ENCODE data around the gene STAB1.

Gene STAB1

DNA sequence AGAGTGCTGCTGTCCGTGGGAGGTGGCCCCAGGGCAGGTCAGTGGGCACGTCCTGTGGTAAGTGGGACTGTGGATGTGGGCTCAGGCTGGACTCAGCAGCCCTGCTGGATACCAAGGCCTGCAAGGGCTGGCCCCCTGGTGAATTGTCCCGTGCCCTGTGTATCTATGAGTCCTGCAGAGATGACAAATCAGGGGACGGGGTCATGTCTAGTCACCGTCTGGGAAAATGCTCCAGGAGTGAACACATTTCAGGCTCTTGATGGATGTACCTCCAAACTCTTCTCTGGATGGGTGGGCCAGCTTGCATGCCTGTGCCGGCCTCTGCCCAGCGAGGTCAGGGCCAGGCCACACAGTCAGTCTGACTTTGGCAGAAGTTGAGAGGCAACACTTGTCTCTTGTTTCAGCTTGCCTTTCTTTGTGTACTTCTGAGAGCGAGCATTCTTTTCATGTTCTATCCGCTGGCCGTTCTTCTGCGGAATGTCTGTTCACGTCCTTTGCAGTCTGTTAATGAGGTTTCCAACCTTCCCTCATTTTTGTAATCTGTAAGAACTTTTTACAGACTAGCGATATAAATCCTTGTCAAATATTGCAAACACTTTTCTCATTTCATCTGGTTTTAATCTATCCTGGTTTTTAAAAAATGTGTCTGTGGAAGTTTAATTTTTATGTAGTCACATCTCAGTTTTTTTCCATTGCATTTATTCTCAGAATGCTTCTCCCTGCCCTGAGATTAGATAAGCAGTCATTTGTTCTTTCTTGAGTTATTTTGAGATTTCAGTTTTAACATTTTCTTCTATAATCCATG lies 11.4 kb upstream of the STAB1 start:
- DNase-seq (ENCODE audit: low spot score): no peak

DNA sequence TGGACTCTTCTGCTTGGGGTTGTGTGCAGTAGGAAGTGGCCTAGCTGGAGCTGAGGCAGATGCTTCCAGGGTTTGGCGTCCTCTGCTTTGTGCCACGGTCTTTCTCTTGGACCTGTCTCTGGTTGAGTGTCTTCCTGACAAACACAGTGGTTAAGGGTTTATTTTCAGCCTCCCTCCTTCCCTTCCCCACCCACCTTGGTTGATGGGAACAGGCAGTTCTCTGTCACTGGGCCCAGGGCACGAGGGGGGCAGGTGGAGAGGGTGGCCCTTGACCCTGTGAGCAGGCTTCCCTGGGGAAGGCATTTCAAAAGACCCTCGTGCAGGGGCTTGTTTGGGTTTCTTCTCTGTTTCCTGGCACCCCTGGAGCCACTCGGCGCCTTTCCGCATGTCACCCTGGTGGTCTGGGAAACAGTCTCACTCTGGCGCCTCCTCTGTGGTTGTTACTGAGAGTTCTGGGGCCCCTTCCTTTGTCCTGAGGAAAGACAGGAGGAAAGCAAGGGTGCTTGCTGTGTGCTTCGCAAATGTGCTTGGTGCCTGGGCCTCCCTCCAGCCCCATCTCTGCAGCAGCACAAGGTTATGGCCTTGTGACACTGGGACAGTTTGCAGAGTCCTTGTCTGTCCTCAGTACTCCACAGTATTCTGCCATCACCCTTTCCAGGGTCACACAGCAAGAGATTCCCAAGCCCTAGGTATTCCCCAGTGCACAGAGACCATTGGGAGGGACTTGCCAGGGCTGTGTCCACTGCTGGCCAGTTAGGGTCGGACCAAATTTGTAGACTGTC lies 10.3 kb upstream of the STAB1 start:
- no peak for DNase-seq (ENCODE audit: low spot score)

DNA sequence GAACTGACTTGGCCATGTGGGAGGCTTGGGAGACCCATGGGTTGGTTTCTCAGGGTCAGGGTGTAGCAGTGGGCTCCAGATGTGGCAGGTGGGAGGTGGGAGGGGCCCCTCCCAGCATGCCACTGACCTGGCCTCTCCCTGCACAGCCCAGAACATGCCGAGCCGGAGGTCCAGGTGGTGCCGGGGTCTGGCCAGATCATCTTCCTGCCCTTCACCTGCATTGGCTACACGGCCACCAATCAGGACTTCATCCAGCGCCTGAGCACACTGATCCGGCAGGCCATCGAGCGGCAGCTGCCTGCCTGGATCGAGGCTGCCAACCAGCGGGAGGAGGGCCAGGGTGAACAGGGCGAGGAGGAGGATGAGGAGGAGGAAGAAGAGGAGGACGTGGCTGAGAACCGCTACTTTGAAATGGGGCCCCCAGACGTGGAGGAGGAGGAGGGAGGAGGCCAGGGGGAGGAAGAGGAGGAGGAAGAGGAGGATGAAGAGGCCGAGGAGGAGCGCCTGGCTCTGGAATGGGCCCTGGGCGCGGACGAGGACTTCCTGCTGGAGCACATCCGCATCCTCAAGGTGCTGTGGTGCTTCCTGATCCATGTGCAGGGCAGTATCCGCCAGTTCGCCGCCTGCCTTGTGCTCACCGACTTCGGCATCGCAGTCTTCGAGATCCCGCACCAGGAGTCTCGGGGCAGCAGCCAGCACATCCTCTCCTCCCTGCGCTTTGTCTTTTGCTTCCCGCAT lies 7.9 kb upstream of the STAB1 start:
- no peak for DNase-seq (ENCODE audit: low spot score)

DNA sequence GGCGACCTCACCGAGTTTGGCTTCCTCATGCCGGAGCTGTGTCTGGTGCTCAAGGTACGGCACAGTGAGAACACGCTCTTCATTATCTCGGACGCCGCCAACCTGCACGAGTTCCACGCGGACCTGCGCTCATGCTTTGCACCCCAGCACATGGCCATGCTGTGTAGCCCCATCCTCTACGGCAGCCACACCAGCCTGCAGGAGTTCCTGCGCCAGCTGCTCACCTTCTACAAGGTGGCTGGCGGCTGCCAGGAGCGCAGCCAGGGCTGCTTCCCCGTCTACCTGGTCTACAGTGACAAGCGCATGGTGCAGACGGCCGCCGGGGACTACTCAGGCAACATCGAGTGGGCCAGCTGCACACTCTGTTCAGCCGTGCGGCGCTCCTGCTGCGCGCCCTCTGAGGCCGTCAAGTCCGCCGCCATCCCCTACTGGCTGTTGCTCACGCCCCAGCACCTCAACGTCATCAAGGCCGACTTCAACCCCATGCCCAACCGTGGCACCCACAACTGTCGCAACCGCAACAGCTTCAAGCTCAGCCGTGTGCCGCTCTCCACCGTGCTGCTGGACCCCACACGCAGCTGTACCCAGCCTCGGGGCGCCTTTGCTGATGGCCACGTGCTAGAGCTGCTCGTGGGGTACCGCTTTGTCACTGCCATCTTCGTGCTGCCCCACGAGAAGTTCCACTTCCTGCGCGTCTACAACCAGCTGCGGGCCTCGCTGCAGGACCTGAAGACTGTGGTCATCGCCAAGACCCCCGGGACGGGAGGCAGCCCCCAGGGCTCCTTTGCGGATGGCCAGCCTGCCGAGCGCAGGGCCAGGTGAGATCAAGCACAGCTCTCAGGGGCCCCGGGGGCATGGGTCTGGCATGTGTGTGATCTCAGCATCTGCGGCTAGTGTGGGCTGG lies 7.1 kb upstream of the STAB1 start:
- no peak for DNase-seq (ENCODE audit: low spot score)

DNA sequence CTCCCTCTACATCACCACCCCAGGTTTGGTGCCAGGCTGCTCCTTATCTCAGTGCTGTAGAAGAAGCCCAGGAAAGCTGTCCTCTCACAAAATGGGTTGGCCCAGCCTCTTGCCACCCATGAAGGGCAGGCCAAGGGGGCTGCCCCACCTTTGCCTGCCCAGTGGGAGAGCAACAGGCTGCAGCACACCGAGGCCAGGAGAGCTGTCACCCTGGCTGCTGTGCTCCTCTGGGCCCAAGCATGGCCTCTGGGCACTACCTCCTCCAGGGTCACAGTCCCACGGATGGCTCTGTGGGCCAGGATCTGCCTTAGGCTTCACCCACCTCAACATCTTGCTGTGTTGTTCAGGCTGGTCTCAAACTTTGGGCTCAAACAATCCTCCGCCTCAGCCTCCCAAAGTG lies 6.4 kb upstream of the STAB1 start:
- DNase-seq (ENCODE audit: low spot score): no peak

DNA sequence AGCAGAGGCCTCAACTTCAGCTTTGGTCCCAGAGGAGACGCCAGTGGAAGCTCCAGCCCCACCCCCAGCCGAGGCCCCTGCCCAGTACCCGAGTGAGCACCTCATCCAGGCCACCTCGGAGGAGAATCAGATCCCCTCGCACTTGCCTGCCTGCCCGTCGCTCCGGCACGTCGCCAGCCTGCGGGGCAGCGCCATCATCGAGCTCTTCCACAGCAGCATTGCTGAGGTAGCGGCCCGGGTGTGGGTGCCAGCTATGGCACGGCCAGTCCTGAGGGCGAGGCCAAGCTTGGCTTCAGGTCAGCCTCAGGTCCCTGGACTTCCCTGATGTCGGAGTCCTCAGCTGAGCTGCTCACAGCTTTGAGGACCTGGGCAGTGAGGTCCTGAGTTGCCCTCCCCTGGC lies 5.7 kb upstream of the STAB1 start:
- DNase-seq (ENCODE audit: low spot score): no peak

DNA sequence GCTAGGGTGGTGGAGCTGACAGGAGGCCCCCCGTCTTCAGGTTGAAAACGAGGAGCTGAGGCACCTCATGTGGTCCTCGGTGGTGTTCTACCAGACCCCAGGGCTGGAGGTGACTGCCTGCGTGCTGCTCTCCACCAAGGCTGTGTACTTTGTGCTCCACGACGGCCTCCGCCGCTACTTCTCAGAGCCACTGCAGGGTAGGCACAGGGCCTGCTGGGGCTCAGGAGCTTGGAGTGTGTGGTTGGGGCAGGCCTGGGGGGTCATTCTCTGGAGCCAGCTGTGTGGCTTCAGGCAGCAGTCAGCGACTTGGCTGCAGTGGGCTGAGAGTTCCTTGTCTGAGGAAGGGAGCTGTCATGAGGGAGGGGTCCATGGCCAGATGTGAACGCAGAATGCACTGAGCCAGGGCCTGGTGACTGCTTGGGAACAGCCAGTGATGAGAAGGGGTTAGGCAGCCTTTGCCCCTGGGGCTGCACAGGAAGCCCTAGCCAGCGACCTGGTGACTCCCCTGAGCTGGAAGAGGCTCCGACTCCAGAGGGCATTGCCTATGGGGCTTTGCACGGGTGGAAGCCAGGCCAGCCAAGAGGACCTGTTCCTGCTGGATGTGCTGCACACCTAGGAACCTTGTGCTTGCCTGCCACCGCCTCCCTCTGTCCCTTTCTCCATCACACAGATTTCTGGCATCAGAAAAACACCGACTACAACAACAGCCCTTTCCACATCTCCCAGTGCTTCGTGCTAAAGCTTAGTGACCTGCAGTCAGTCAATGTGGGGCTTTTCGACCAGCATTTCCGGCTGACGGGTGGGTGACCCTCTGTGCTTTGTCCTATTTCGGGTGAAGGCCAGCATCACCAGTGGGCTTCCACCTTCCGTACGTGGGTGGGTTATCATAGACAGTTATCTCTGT lies 4.9 kb upstream of the STAB1 start:
- DNase-seq (ENCODE audit: low spot score): no peak

DNA sequence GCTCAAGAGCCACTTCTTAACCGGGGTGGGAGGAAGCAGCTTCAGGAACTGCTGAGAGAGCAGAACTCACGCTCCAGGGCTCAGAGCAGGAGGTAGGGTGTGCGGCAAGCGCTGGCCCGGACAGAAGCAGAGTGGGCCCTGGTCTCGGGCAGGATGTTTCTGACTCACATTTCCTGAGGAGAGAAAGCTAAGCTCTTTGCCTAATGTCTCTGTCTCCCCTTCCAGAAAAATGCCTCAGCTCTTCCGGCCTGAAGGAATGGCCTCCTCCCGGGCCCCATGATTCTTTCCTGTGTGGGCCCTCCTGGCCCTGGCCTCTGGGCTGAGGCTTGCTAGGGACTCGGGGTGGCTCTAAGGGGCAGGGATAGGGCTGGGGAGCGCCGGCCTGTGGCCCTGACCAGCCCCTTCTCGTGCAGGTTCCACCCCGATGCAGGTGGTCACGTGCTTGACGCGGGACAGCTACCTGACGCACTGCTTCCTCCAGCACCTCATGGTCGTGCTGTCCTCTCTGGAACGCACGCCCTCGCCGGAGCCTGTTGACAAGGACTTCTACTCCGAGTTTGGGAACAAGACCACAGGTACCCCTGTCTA lies 4.1 kb upstream of the STAB1 start:
- DNase-seq (ENCODE audit: low spot score): no peak

DNA sequence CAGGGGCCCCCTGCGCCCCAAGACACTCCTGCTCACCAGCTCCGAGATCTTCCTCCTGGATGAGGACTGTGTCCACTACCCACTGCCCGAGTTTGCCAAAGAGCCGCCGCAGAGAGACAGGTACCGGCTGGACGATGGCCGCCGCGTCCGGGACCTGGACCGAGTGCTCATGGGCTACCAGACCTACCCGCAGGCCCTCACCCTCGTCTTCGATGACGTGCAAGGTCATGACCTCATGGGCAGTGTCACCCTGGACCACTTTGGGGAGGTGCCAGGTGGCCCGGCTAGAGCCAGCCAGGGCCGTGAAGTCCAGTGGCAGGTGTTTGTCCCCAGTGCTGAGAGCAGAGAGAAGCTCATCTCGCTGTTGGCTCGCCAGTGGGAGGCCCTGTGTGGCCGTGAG lies 3.1 kb upstream of the STAB1 start:
- no peak for DNase-seq (ENCODE audit: low spot score)

DNA sequence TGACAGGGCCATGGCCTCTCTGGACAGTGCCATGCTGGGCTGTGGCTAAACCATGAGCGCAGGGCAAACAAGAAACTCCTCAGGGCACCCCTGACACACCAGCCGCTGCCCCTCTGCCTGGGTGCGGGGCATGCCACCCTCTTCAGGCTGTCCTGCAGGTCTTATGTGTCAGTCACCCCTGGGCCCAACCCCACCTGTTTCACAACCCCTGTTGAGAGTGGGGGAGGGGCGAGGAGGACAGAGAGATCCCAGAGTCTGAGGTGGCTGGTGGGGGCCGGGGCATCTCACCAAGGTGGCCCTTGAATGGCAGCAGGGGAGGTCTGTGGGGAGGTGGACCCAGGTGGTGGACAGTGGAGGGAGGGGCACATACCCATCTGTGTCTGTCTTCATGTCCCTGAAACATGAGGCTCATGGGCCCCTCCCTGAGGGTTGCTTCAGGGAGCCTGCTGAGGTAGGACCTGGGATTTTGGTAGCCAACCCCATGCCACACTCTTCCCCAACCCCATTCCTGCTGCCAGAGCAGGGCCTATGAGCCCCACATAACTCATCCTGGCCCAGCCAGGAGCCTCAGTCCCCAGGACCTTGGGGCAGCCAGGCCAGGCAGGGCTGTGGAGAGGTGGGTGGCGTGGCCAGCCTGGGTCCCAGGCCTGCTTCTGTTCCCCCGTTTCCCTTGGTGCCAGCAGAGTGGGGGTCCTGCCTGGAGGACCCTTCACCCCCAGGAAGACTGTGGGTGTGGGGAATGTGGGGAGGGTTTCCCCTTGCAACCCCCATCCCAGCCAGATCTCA lies 1.7 kb upstream of the STAB1 start:
- no peak for DNase-seq (ENCODE audit: low spot score)

DNA sequence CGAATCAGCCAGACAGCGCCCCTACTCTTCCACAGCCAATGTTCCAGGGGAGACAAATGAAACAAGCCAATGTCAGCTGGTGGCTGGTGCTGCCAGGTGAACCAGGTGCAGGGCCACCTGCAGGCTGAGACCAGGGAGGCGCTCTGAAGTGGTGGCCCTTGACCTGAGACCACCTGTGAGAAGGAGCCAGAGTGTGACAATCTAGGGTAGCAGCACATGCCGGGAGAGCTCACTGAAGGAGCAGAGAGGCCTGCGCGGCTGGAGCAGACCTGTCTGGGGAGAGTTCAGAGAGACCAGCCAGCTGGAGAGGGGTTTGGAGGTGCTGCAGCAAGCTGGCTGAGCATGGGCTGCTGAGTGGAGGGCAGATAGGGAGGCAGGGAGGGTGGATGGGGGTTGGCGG lies 693 bp upstream of the STAB1 start:
- DNase-seq (ENCODE audit: low spot score): no peak

DNA sequence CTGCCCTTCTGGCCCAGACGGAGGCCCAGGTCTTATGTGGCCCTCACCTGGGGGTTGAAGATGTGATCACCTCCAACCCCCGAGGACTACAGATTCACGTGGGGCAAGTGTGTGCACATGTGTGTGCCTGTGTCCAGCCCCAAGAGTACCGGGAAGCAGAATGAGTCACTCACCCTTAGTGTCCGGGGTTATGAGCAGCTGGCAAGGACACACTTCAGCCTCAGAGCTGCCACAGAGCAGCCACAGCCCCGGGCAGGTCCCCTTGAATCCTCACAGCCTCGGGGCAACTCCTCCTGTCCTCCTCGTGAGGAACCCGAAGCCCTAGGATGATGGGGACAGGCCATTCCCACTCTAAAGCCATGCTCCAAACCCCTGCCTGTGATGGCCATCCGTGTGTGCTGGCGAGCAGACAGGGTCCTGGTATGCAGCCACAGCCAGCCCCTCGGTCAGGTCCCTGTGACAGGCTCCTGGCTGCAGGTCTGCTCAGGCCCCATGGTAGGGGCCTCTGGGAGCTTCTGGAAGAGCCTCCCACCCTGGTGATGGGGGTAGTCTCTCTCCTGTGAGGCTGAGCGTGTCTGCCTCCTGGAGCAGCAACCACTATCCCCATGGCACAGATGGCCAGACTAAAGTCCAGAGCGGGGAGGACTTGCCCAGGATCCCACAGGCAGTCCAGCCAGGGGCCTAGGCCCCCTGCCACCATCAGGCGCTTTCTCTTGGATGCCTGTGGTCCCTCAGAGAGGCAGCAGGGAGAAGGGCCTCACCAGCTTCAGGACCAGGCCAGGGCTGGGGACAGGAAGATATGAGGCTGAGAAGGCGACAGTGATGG lies 852 bp downstream of the STAB1 start:
- DNase-seq (ENCODE audit: low spot score): no peak

DNA sequence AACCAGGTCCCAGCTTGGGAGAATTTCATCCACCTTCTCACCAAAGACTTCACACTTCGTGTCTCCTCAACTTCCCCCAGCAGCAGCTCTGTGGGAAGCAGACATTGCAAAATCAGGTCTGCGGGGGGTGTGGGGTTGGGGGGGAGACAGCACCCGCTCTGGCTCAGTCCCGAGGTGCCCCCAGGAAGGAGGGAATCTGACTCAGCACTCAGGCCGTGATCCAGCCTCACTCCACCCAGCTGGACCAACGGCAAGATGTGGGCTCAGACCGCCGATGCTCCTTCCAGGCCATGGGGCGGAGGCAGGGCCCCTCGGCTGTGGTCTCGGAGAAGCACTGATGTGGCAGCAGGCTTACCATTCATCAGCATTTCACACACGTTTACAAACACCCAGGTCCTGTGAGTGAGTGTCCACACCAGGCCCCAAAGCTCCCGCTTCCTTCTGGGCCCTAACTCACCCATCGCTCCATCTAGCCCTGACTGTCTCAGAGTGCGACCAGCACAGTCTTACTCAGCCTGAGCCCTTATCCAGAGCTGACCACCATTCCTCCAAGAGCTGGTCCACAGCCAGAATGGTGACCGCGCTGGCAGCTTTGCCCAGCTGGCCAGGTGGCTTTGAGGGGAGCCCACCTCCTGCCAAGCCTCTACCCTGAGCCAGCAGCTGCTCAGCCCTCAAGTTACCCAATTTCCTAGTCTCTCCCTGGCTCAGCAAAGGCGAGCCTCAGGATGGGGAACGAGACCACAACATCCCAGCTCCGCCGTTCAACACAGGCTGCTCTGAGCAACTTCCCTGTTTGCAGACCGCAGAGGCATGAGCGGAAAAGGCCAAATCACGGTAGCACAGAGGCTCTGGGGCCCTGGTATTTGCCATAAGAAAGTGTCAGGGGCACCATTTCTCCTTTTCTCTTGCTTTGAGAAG lies 3.3 kb downstream of the STAB1 start:
- DNase-seq (ENCODE audit: low spot score): no peak

DNA sequence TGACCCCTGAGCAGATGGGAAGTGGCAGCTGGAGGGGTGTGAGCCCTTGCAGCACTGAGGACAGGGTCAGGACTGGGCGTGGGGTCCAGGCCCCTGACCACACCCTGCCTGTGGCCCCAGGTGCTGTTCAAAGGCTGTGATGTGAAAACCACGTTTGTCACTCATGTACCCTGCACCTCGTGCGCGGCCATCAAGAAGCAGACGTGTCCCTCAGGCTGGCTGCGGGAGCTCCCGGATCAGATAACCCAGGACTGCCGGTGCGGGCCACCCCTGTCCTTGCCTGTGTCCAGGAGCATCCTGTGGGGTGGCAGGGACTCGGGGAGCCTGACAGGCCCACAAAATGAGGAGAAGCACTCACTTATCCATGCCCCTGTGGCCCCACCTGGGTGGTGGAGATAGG lies 5.9 kb downstream of the STAB1 start:
- no peak for DNase-seq (ENCODE audit: low spot score)

DNA sequence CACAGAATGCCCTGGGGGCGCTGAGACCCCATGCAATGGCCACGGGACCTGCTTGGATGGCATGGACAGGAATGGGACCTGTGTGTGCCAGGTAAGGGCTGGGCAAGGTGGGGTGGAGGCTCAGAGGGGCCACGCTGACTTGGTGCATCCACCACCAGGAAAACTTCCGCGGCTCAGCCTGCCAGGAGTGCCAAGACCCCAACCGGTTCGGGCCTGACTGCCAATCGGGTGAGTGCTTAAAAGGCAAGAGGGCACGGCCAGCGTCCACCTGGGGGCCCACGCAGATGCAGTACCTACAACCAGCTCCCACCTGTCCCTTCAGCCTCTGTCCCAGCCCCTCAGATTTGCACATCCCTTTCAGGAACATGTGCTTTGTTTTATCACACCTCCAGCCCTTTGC lies 6.9 kb downstream of the STAB1 start:
- DNase-seq (ENCODE audit: low spot score): no peak

DNA sequence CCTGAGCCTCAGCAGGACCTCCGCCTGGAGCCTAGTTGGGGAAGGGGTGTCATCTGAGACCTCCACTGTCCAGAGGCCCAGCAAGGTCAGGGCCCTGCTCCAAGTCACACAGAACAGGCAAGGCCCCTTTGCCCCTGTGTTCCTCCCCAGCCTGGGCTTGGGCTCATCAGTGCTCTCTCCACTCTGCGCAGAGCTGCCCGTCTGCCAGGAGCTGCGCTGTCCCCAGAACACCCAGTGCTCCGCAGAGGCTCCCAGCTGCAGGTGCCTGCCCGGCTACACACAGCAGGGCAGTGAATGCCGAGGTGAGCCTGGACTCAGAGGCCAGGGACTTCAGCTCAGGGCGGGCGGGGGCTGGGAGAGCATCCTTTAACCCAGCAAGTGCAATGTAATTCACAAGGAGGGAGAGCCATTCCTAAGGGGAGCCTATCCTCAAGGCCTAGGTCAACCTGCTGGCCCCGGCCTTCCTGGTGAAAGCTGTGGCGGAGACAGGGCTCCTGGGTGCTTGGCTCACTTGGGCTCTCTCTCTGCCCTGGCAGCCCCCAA lies 7.7 kb downstream of the STAB1 start:
- no peak for DNase-seq (ENCODE audit: low spot score)

DNA sequence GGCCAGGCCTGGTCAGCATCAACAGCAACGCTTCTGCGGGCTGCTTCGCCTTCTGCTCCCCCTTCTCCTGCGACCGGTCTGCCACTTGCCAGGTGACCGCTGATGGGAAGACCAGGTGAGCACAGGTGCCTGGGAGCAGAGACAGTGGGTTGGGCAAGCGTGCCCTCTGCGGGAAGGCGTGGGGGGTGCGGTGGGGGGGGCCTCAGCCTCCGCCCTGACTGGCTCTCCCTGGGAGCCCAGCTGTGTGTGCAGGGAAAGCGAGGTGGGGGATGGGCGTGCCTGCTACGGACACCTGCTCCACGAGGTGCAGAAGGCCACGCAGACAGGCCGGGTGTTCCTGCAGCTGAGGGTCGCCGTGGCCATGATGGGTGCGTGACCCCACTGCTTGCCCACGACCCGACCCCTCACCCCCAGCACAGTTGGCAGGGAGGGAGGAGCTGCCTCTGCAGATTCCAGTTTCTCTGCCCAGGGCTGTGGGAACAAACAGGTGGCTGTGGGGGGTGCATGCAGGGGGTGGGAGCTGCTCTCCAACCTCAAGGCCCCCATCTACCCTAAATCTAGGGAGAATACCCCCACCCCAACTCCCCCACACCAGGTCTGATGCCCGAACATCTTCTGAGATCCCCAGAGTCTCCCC lies 8.8 kb downstream of the STAB1 start:
- no peak for DNase-seq (ENCODE audit: low spot score)
